Measurements from ENCODE around the gene RANBP1. TPM values are rescaled to one million over a fixed set of nuclear protein-coding genes. Genes with fewer than 3 reads are reported as not detected.

Gene RANBP1
- total RNA-seq, 4 donors from 2014 or later: 79.4 to 147 (median 120) TPM

DNA sequence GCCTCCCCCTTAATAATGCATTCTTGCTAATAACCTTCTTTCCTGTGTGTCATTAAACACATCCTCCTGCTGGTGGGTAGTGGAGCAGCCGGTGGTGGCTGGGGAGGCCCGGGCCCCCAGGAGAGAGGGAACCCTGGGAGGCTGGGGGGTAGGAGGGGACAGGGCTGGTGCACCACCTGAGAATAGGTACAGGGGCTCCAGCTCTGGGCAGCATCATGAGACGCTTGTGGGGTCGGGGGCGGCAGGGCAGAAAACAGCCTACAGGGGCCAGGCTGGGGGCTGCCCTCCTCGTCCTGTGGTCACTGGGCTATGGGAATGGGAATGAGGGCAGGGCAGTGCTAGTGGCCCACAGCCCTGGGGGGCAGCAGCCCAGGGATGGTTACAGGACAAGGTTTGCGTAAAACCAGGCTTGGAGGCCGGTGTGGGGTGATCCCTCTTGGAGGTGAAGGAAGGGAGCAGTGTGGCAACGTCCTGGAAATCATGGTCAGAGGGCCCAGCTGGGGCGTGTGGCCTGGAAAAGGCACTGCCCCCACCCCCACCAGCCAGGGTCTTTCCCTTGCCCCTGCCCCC is 53.4 kb downstream of the RANBP1 start:
- Histone ChIP-seq H3K9me3 (no peaks in the 10 kb centered on the region), H3K27me3 (no peaks in the 10 kb centered on the region), H3K36me3 (no peaks in the 10 kb centered on the region), H3K4me1 (no peaks in the 10 kb centered on the region), H3K27ac (no peak overlapping the region), H3K4me3 (no peak overlapping the region)
- intact Hi-C loops (cut with DNase I; ENCODE audit: low total_unique reads) (no loop called here), in situ Hi-C loops (cut with MboI; ENCODE audit: low sequenced_read_pairs in 4 of 4) (no loop called here)
- DNase-seq: no peak
- ATAC-seq: no peak
- TF ChIP-seq POLR2A (IDR thresholded peaks at IDR 0.05): no peak
- TF ChIP-seq, protein P1, sequence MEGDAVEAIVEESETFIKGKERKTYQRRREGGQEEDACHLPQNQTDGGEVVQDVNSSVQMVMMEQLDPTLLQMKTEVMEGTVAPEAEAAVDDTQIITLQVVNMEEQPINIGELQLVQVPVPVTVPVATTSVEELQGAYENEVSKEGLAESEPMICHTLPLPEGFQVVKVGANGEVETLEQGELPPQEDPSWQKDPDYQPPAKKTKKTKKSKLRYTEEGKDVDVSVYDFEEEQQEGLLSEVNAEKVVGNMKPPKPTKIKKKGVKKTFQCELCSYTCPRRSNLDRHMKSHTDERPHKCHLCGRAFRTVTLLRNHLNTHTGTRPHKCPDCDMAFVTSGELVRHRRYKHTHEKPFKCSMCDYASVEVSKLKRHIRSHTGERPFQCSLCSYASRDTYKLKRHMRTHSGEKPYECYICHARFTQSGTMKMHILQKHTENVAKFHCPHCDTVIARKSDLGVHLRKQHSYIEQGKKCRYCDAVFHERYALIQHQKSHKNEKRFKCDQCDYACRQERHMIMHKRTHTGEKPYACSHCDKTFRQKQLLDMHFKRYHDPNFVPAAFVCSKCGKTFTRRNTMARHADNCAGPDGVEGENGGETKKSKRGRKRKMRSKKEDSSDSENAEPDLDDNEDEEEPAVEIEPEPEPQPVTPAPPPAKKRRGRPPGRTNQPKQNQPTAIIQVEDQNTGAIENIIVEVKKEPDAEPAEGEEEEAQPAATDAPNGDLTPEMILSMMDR (IDR thresholded peaks at IDR 0.05 in 4 of 5, conservative IDR thresholded peaks at IDR 0.05 in 1 of 5): no peak

DNA sequence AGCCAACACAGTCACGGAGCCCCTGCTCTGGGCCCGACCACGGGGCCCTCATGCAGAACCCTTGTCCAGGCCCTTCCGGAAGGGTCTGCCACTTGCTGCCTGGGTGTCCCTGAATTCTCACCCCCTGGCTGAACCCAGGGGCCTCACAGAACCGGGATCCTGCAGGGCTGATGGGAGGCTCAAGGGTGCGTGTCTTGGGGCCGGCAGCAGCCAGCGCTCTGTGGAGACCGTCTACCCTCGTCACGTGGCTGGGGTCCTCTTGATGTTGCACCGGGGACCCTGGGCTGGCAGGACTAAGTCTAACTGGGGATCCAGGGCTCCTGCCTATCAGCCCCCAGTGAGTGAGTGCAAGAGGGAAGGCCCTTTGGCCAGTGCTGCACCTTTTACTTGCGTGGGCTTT is 54.3 kb downstream of the RANBP1 start:
- DNase-seq: no peak
- no peak overlapping the region for H3K4me3 ChIP-seq
- no peak for ATAC-seq
- no peak for TF ChIP-seq POLR2A (IDR thresholded peaks at IDR 0.05)
- TF ChIP-seq, protein P1 (IDR thresholded peaks at IDR 0.05 in 4 of 5, conservative IDR thresholded peaks at IDR 0.05 in 1 of 5): no peak
- in situ Hi-C loops (cut with MboI; ENCODE audit: low sequenced_read_pairs in 4 of 4) (no loop called here), intact Hi-C loops (cut with DNase I; ENCODE audit: low total_unique reads) (loop anchor here (10.0 kb wide), 1 partner anchor 75 kb away; no protein-coding TSS in a partner anchor)
- no peaks in the 10 kb centered on the region for H3K36me3 ChIP-seq
- no peaks in the 10 kb centered on the region for H3K4me1 ChIP-seq
- H3K27me3 ChIP-seq: no peaks in the 10 kb centered on the region
- H3K9me3 ChIP-seq: no peaks in the 10 kb centered on the region
- H3K27ac ChIP-seq: no peak overlapping the region

DNA sequence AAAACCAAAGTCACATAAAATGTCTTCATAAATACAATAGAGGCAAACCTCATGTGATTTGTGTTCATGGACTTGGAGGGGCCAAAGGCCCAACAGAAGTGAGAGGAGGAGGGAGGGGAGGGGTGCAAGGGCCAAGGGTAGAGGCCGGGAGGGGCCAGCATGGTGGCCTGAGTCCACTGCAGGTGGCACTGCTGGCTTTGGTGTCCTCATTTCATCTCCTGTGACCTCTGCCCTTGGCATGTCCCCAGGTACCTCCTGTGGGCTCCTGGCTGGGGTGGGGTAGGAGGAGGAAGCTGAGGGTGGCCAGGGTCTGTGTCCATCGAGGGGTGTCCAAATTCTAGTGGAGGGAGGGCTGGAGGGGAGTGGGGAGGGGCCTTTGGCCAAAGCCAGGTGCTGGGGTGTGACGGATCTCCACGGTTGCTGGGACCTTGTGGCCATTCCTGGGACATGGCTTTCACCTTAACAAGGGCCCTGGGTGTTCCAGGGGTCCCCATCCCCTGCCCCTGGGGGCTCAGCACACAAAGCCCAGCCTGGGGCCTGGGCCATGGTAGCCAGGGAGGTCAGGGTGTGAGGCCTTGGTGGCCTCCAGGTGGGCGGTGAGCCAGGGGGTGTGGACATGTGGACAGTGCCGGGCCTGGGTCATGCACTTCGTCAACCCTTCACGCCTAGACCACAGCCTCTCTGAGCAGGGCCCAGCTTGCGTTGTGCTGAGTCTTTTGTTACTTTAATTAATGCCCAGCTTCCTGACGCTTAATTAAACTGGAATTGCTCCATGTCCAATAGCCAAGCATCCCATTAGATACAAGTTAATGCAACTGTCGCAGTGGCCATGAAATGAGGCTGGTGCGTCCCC is 55.6 kb downstream of the RANBP1 start:
- no peak for TF ChIP-seq POLR2A (IDR thresholded peaks at IDR 0.05)
- TF ChIP-seq, protein P1 (IDR thresholded peaks at IDR 0.05 in 4 of 5, conservative IDR thresholded peaks at IDR 0.05 in 1 of 5): no peak
- in situ Hi-C loops (cut with MboI; ENCODE audit: low sequenced_read_pairs in 4 of 4): no loop called here
- intact Hi-C loops (cut with DNase I; ENCODE audit: low total_unique reads): loop anchor here (10.0 kb wide), 1 partner anchor 73 kb away; no protein-coding TSS in a partner anchor
- H3K4me1 ChIP-seq: no peaks in the 10 kb centered on the region
- H3K36me3 ChIP-seq: no peaks in the 10 kb centered on the region
- no peak overlapping the region for H3K27ac ChIP-seq
- DNase-seq (no peak), ATAC-seq (no peak)
- no peak overlapping the region for H3K4me3 ChIP-seq
- H3K9me3 ChIP-seq: no peaks in the 10 kb centered on the region
- no peaks in the 10 kb centered on the region for H3K27me3 ChIP-seq

DNA sequence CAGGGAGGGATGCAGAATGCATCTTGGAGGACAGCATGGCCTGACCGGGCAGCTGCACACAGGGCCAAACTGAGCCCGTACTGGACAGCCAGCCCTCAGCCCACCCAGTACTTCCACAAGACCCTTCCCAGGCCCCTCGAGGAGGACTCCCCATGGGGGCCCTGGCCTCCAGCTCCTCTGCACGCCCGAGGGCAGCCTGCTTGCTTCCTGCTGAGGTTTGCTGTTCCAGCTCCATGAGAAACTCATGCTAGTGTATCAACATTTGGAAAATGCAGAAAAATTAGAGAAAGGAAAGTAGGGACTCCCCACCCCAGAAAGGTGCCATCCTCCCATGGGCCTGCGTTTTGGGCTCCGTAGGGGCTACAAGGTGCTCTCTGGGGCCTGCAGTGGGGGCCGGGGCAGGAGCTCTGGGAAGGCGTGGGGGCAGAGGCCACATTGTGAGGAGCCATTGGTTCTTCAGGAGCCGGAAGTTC is 56.3 kb downstream of the RANBP1 start:
- Histone ChIP-seq H3K36me3 (no peaks in the 10 kb centered on the region), H3K27ac (no peak overlapping the region), H3K27me3 (no peaks in the 10 kb centered on the region), H3K9me3 (no peaks in the 10 kb centered on the region), H3K4me3 (no peak overlapping the region), H3K4me1 (no peaks in the 10 kb centered on the region)
- intact Hi-C loops (cut with DNase I; ENCODE audit: low total_unique reads): loop anchor here (10.0 kb wide), 1 partner anchor 73 kb away; no protein-coding TSS in a partner anchor
- ATAC-seq (no peak), DNase-seq (no peak)
- TF ChIP-seq, protein P1 (IDR thresholded peaks at IDR 0.05 in 4 of 5, conservative IDR thresholded peaks at IDR 0.05 in 1 of 5): no peak
- no peak for TF ChIP-seq POLR2A (IDR thresholded peaks at IDR 0.05)
- in situ Hi-C loops (cut with MboI; ENCODE audit: low sequenced_read_pairs in 4 of 4): no loop called here

Measured in gastrocnemius medialis (tissue), 4 donors.